GM12801 (cell line): Measurements from ENCODE around the gene CELA3B.

ENCODE experiments used
- TF ChIP-seq, protein P1 (sequence below): IDR thresholded peaks from one replicate; pipeline ENCODE4 v1.5.1; 2011; ENCODE audit warnings: control low read depth; ENCODE audit not compliant: insufficient read length; ENCODE audit errors: extremely low read depth

Gene CELA3B

DNA sequence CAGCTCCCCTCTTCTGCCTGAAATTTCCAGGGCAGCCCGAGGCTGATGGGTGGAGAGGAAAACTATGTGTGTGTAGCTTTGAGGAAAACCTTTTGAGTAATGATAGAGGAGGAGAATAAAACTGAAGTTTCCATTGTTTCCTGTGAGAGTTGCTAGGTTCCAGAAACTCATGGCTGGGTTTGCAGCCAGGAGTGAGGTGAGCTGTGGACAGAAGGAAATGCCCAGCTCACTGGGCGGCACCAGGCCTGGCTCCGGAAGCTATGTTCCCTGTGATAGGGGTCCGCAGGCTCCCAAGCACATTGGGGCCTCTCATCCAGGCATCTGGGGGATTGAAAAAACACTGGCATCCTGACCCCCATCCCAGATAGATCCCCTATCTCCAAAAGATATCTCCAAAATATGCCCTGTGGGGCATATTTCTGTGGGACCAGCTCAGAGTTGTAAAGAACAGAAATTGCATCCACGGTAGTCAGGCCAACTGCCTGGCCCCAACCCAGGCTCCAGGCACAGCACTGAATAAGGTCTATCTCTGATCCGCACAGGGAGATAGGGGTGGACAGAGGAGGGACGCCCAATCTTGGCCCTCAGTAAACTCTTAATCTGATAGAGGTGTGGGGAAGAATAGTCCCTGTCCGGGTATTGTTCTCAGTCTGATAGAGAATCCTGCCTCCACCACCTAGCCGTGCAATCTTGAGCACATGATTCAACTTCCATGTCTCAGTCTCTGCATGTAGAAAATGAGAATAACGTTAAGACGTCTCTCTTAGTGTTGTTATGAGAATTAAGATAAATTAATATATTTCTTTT, 37.9 kb upstream of the CELA3B start:
- TF ChIP-seq, protein P1, sequence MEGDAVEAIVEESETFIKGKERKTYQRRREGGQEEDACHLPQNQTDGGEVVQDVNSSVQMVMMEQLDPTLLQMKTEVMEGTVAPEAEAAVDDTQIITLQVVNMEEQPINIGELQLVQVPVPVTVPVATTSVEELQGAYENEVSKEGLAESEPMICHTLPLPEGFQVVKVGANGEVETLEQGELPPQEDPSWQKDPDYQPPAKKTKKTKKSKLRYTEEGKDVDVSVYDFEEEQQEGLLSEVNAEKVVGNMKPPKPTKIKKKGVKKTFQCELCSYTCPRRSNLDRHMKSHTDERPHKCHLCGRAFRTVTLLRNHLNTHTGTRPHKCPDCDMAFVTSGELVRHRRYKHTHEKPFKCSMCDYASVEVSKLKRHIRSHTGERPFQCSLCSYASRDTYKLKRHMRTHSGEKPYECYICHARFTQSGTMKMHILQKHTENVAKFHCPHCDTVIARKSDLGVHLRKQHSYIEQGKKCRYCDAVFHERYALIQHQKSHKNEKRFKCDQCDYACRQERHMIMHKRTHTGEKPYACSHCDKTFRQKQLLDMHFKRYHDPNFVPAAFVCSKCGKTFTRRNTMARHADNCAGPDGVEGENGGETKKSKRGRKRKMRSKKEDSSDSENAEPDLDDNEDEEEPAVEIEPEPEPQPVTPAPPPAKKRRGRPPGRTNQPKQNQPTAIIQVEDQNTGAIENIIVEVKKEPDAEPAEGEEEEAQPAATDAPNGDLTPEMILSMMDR, result no peak

DNA sequence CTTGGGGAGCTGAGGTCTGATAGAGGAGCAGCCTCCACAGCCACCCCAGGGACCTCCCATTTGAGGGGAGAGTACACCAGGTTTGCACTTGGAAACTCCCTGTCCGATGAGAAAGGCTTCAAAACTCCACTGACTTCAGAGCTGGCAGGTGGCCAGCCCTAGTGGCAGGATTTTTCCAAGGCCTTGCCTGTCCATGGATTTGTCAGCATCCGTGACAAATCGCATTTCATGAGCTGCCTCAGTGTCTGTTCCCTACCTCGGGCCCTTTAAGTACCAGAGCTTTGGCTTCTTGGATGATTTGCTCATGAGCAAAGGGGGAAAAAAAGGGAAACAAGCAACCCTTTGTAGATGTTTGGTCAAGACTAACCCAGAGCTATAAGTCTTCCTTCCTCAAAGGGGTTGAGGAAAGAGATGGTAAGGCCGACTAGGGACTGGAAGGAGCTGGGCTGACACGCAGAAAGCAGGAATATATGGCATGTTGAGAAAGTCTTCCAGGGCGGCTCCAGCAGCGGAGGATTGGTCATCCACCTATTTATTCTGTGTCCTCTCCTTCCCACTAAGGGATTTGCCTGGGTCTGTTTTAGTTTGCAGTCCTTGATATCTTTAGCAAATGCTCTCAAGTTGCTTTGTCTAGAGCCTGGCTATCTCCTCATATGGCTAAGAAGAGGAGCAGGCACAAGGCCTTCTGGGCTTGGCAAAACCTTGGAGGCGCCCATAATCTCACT, 37.0 kb upstream of the CELA3B start:
- TF ChIP-seq, protein P1, result no peak

DNA sequence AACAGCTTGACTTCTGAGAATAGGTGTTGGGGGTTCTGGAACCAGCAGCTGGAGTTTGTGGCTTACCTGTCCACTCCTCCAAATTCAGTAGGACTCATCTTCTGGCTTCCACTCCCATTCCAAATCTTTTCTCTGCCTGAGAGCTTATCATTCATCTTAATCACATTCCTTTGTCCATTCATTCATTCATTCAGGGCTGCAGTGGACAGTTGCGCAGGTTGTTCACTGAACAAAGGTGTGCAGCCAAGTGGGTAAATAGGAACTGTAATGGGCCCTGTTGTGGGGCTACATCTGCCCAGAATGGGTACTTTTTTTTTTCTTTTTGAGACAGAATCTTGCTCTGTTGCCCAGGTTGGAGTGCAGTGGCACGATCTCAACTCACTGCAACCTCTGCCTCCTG, 36.3 kb upstream of the CELA3B start:
- TF ChIP-seq, protein P1, result no peak

DNA sequence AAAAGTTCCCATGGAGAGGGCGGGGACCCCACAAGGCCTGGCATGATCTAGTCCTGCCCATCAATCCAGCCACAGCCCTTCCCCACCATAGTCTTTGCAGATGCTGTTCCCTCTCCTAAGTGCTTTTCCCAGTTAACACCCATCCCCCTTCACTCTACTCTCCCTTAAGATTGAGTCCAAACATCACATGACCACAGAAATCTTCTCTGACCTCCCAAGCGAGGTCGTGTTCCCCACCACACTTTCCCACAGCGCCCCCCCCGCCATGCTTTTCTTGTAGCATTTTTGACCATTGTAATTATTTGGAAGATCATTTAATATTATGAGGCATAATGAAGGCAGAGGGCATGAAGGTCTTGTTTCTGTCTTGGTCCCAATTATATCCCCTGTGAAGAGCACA, 35.5 kb upstream of the CELA3B start:
- TF ChIP-seq, protein P1, result no peak

DNA sequence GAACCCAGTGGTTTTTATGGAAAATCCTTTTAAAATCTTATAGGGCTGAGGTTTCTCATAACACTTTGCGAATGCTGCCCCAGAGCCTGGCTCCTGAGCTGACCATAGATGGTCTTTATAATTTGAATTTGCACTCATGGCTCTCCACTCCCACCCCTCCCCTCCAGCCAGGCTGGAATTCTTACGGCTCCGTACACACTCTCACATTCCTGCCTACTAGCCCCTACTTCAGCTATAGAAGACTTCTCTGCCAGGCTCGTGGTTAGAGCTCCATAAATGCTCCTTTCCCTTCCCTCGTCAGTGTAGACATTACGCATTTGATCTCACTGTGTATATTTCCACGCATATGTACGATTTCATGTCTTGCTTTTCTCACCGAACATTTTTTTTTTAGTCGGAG, 34.4 kb upstream of the CELA3B start:
- TF ChIP-seq, protein P1, result no peak

DNA sequence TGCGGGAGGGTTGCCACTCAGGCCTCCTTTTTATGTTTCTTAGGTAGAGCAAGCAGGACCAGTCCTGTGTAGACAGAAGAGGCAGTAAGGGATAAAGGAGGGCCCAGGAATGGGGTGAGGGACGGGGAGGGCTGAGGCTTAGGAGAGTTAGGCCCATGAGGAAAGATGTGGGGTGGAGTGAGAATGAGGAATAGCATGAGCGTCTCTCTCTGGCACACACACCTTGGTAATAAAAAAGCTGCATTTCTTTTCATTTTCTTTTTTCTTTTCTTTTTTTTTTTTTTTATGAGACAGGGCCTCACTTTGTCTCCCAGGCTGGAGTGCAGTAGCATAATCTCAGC, 32.1 kb upstream of the CELA3B start:
- TF ChIP-seq, protein P1, result no peak

DNA sequence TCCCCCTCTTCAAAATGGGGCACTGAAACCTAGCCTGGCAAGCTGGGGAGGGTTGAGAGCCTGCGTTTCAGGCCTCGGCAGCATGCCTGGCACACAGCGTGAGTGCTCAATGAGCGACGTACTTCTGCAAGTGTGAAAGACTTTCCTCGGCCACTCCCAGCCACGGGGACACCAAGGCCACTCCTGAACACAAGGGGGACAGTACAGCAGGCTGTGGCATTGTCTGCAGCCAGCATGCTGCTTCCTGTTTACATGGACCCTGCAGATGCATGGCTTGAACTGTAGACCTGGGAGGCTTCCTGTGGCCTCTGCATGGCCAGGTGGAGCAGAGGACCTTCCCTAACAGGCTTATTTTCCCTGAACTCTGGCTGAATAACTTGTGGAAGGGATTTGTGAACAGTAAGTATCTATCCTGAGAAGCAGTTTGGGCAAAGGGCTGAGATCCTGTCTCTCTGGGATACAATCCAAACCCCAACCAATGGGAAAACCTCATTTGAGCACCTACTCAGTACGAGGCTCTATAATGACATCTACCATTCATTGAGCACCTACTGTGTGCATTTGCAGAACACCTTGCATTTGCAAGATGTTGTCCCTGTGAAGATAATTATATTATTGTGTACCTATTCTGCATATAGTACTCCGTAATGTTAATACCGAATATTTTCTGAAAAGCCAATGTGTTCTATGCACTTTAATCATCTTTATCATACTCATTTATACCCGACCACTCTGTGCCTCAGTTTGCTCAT, 29.8 kb upstream of the CELA3B start:
- TF ChIP-seq, protein P1, result no peak
